ENCODE measurements around the gene SPESP1. TPM values are rescaled to one million over a fixed set of nuclear protein-coding genes. Genes with fewer than 3 reads are reported as not detected.

SPESP1 gene
- total and polyA plus RNA-seq, 4 donors, result 0.33 to 3.2 (median 1.4) TPM

- TF ChIP-seq, protein P1, sequence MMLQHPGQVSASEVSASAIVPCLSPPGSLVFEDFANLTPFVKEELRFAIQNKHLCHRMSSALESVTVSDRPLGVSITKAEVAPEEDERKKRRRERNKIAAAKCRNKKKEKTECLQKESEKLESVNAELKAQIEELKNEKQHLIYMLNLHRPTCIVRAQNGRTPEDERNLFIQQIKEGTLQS (IDR thresholded peaks at IDR 0.05), result no peak
- no peak for TF ChIP-seq MAX (IDR thresholded peaks at IDR 0.05)
- no peak for TF ChIP-seq NR2F2 (IDR thresholded peaks at IDR 0.05)
- TF ChIP-seq EGR1 (IDR thresholded peaks at IDR 0.05; ENCODE audit: low read depth in 2 of 2), result no peak
- no peak for TF ChIP-seq HNF4G (IDR thresholded peaks at IDR 0.05)
These were observed 50.5 kb downstream of the SPESP1 start (continued) for GRCh38 chr15:68980786-68981185.

DNA sequence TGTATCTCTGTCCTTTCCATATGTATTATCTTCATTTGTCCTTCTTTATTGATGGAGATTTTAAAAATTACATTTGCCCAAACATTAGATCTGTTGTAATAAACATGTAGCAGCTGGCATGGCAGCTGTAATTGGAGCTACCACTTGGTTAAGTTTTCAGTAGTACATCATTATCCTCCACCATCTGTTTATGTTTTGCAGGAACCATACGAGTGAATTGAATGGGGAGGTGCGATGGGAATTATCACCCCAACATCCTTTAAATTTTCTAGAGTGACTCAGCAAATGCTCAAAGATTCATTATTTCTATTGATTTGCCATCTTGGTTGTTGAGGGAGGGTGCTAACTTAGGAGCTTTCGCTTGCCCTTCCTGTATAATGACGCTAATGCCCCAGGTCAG lies 51.6 kb downstream of the SPESP1 start:
- Histone ChIP-seq H3K36me3 (ENCODE audit: control insufficient read depth in 4 of 4, insufficient read depth in 3 of 4, low read depth in 1 of 4, low read length in 3 of 4) (no peaks in the 10 kb centered on the region), H3K27ac (ENCODE audit: low read depth in 1 of 2, low read length in 2 of 2) (no peak overlapping the region), H3K4me3 (ENCODE audit: low read depth in 1 of 3, low read length in 3 of 3) (no peak overlapping the region), H3K27me3 (ENCODE audit: control insufficient read depth in 4 of 4, insufficient read depth in 4 of 4, low read length in 3 of 4) (peaks cover 0 to 4% (median 0%) of the 10 kb centered on the region in 4 donors), H3K9me3 (ENCODE audit: control insufficient read depth in 4 of 4, low read length in 3 of 4) (no peaks in the 10 kb centered on the region), H3K9ac (ENCODE audit: low read depth in 1 of 2, low read length in 2 of 2) (no peak overlapping the region), H3K4me1 (ENCODE audit: control insufficient read depth in 4 of 4, insufficient read depth in 4 of 4, low read length in 3 of 4) (no peaks in the 10 kb centered on the region)
- DNase-seq (ENCODE audit: low spot score), result no peak
- 92% methylated on average over 4 of the region's 4 CpGs for WGBS
- TF ChIP-seq GABPA (IDR thresholded peaks at IDR 0.05 in 1 of 2, conservative IDR thresholded peaks at IDR 0.05 in 1 of 2) (no peak), HNF4A (conservative IDR thresholded peaks at IDR 0.05) (no peak), FOXA1 (IDR thresholded peaks at IDR 0.05) (no peak), MAX (IDR thresholded peaks at IDR 0.05) (no peak), FOXA2 (IDR thresholded peaks at IDR 0.05) (no peak)
- TF ChIP-seq, protein P2, sequence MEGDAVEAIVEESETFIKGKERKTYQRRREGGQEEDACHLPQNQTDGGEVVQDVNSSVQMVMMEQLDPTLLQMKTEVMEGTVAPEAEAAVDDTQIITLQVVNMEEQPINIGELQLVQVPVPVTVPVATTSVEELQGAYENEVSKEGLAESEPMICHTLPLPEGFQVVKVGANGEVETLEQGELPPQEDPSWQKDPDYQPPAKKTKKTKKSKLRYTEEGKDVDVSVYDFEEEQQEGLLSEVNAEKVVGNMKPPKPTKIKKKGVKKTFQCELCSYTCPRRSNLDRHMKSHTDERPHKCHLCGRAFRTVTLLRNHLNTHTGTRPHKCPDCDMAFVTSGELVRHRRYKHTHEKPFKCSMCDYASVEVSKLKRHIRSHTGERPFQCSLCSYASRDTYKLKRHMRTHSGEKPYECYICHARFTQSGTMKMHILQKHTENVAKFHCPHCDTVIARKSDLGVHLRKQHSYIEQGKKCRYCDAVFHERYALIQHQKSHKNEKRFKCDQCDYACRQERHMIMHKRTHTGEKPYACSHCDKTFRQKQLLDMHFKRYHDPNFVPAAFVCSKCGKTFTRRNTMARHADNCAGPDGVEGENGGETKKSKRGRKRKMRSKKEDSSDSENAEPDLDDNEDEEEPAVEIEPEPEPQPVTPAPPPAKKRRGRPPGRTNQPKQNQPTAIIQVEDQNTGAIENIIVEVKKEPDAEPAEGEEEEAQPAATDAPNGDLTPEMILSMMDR (IDR thresholded peaks at IDR 0.05; ENCODE audit: low read depth, low read length, missing input control), result no peak
- TF ChIP-seq, protein P1 (IDR thresholded peaks at IDR 0.05), result no peak
- TF ChIP-seq, protein P3, sequence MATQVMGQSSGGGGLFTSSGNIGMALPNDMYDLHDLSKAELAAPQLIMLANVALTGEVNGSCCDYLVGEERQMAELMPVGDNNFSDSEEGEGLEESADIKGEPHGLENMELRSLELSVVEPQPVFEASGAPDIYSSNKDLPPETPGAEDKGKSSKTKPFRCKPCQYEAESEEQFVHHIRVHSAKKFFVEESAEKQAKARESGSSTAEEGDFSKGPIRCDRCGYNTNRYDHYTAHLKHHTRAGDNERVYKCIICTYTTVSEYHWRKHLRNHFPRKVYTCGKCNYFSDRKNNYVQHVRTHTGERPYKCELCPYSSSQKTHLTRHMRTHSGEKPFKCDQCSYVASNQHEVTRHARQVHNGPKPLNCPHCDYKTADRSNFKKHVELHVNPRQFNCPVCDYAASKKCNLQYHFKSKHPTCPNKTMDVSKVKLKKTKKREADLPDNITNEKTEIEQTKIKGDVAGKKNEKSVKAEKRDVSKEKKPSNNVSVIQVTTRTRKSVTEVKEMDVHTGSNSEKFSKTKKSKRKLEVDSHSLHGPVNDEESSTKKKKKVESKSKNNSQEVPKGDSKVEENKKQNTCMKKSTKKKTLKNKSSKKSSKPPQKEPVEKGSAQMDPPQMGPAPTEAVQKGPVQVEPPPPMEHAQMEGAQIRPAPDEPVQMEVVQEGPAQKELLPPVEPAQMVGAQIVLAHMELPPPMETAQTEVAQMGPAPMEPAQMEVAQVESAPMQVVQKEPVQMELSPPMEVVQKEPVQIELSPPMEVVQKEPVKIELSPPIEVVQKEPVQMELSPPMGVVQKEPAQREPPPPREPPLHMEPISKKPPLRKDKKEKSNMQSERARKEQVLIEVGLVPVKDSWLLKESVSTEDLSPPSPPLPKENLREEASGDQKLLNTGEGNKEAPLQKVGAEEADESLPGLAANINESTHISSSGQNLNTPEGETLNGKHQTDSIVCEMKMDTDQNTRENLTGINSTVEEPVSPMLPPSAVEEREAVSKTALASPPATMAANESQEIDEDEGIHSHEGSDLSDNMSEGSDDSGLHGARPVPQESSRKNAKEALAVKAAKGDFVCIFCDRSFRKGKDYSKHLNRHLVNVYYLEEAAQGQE (IDR thresholded peaks at IDR 0.05), result no peak

GRCh38 chr15:68982976-68983563 lies 52.7 kb downstream of the SPESP1 start:
- Histone ChIP-seq H3K4me3 (ENCODE audit: low read depth in 1 of 3, low read length in 3 of 3) (no peak overlapping the region), H3K9ac (ENCODE audit: low read depth in 1 of 2, low read length in 2 of 2) (no peak overlapping the region), H3K27me3 (ENCODE audit: control insufficient read depth in 4 of 4, insufficient read depth in 4 of 4, low read length in 3 of 4) (peaks cover 0 to 7% (median 0%) of the 10 kb centered on the region in 4 donors), H3K4me1 (ENCODE audit: control insufficient read depth in 4 of 4, insufficient read depth in 4 of 4, low read length in 3 of 4) (no peaks in the 10 kb centered on the region), H3K9me3 (ENCODE audit: control insufficient read depth in 4 of 4, low read length in 3 of 4) (no peaks in the 10 kb centered on the region), H3K36me3 (ENCODE audit: control insufficient read depth in 4 of 4, insufficient read depth in 3 of 4, low read depth in 1 of 4, low read length in 3 of 4) (no peaks in the 10 kb centered on the region), H3K27ac (ENCODE audit: low read depth in 1 of 2, low read length in 2 of 2) (no peak overlapping the region)
- DNase-seq (ENCODE audit: low spot score), result no peak
- WGBS, result 92% methylated on average over 6 of the region's 6 CpGs
- TF ChIP-seq JUND (IDR thresholded peaks at IDR 0.05), result no peak
- no peak for TF ChIP-seq YY1 (IDR thresholded peaks at IDR 0.05)
- no peak for TF ChIP-seq FOXA1 (IDR thresholded peaks at IDR 0.05)
- TF ChIP-seq HNF4G (IDR thresholded peaks at IDR 0.05), result no peak
- TF ChIP-seq RXRA (IDR thresholded peaks at IDR 0.05), result no peak
- no peak for TF ChIP-seq SP1 (IDR thresholded peaks at IDR 0.05)
- TF ChIP-seq NR2F2 (IDR thresholded peaks at IDR 0.05), result no peak
- TF ChIP-seq TAF1 (conservative IDR thresholded peaks at IDR 0.05), result no peak
- no peak for TF ChIP-seq MAX (IDR thresholded peaks at IDR 0.05)
- TF ChIP-seq FOXA2 (IDR thresholded peaks at IDR 0.05), result no peak
- TF ChIP-seq, protein P2 (IDR thresholded peaks at IDR 0.05; ENCODE audit: low read depth, low read length, missing input control), result no peak
- no peak for TF ChIP-seq RAD21 (IDR thresholded peaks at IDR 0.05)
- TF ChIP-seq, protein P1 (IDR thresholded peaks at IDR 0.05), result no peak
- TF ChIP-seq HNF4A (conservative IDR thresholded peaks at IDR 0.05), result no peak

Data from liver (tissue), 9 donors.